Erythroblast (primary cell): ENCODE data around the gene SPX.

Source experiments
- DNase-seq, 2 experiments: peaks; one replicate each; lab custom pipeline; 2025; lab: John Stamatoyannopoulos, UW
- GATA1 ChIP-seq: IDR thresholded peaks from 2 replicates; pipeline ENCODE4 v1.6.1; 2011; ENCODE audit warnings: low read depth, mild to moderate bottlenecking, control low read depth, low read length, moderate library complexity
- POLR2A ChIP-seq: IDR thresholded peaks from 2 replicates; pipeline ENCODE4 v1.6.1; 2011; ENCODE audit warnings: mild to moderate bottlenecking, low read length

SPX gene

GRCh38 chr12:21526053-21526452, at the start of gene SPX:
Gene SPX (plus strand): TSS chr12:21526296. CDS start chr12:21526473, 177 bp downstream.
- no peak for TF ChIP-seq POLR2A
- no peak for TF ChIP-seq GATA1
- no peak for DNase-seq

- no peak for DNase-seq
- TF ChIP-seq GATA1, result no peak
- TF ChIP-seq POLR2A, result no peak
Observed at GRCh38 chr12:21476949-21477348, 49.1 kb upstream of the SPX start.

GRCh38 chr12:21478756-21479455, 47.2 kb upstream of the SPX start:
- no peak for TF ChIP-seq POLR2A
- no peak for TF ChIP-seq GATA1
- no peak for DNase-seq

GRCh38 chr12:21483531-21483930, 42.6 kb upstream of the SPX start:
- TF ChIP-seq POLR2A (no peak), GATA1 (no peak)
- no peak for DNase-seq

GRCh38 chr12:21485998-21486397, 40.1 kb upstream of the SPX start:
- no peak for TF ChIP-seq POLR2A
- no peak for DNase-seq

GRCh38 chr12:21499765-21500164, 26.3 kb upstream of the SPX start:
- TF ChIP-seq GATA1 (no peak), POLR2A (no peak)
- no peak for DNase-seq

- DNase-seq, result no peak
- no peak for TF ChIP-seq GATA1
- TF ChIP-seq POLR2A, result no peak
Observed at GRCh38 chr12:21500786-21501257, 25.3 kb upstream of the SPX start.

GRCh38 chr12:21501258-21502163, 24.6 kb upstream of the SPX start, which contains the start of the genes GOLT1B and RECQL:
Gene GOLT1B (plus strand): TSS chr12:21501789. CDS start chr12:21501924, 135 bp downstream.
Gene RECQL (minus strand): TSS chr12:21501635. CDS start chr12:21499570, 2,065 bp downstream.
- peak; percentile 97 to 98 for DNase-seq
- TF ChIP-seq GATA1 (no peak), POLR2A (peak; percentile 94)

- peak; percentile 66 to 73 for DNase-seq
- TF ChIP-seq GATA1 (no peak), POLR2A (no peak)
Observed at GRCh38 chr12:21502164-21502496, 24.0 kb upstream of the SPX start.

GRCh38 chr12:21502872-21503271, 23.2 kb upstream of the SPX start:
- peak in 1 of 2 experiments; percentile 19 for DNase-seq
- TF ChIP-seq GATA1 (no peak), POLR2A (no peak)

- TF ChIP-seq GATA1 (no peak), POLR2A (no peak)
- no peak for DNase-seq
Observed at GRCh38 chr12:21505888-21506287, 20.2 kb upstream of the SPX start.

GRCh38 chr12:21507849-21508248, 18.2 kb upstream of the SPX start:
- TF ChIP-seq POLR2A (no peak), GATA1 (no peak)
- no peak for DNase-seq

GRCh38 chr12:21509768-21510167, 16.3 kb upstream of the SPX start:
- no peak for DNase-seq
- TF ChIP-seq GATA1 (no peak), POLR2A (no peak)

- TF ChIP-seq GATA1 (no peak), POLR2A (no peak)
- no peak for DNase-seq
Observed at GRCh38 chr12:21516281-21516680, 9.8 kb upstream of the SPX start.

- no peak for DNase-seq
- TF ChIP-seq GATA1 (no peak), POLR2A (no peak)
Observed at GRCh38 chr12:21518451-21518850, 7.6 kb upstream of the SPX start.
